IPS-18c (cell line): ENCODE measurements around the gene CIDEC.
"Not testable (repeated sequence)": the region's sequence is repeated elsewhere in the genome, so short reads cannot be mapped to it uniquely, and the experiment has no call there.

ENCODE experiments used
- H3K4me3 ChIP-seq: 2 replicates; pipeline ENCODE4 v1.7.0; 2013; ENCODE audit warnings: low read depth, mild to moderate bottlenecking, low read length, moderate library complexity; ENCODE audit not compliant: insufficient read depth
- H3K9me3 ChIP-seq: one replicate; pipeline ENCODE4 v1.6.1; 2013; ENCODE audit warnings: mild to moderate bottlenecking, low read length, moderate library complexity; ENCODE audit not compliant: control insufficient read depth, insufficient read depth

The CIDEC gene

GRCh38 chr3:9862391-9863057 lies 17.5 kb downstream of the CIDEC start:
- peak overlapping the region; percentile 39; the same call in 1 of the 2 replicates for H3K4me3 ChIP-seq
- H3K9me3 ChIP-seq: no peaks in the 10 kb centered on the region

- Histone ChIP-seq H3K4me3 (no peak overlapping the region), H3K9me3 (no peaks in the 10 kb centered on the region)
These were observed 18.4 kb downstream of the CIDEC start for GRCh38 chr3:9861626-9862130.

GRCh38 chr3:9861201-9861600 lies 18.9 kb downstream of the CIDEC start:
- no peaks in the 10 kb centered on the region for H3K9me3 ChIP-seq
- no peak overlapping the region for H3K4me3 ChIP-seq

- Histone ChIP-seq H3K9me3 (no peaks in the 10 kb centered on the region), H3K4me3 (no peak overlapping the region)
These were observed 20.5 kb downstream of the CIDEC start for GRCh38 chr3:9859530-9860025.

GRCh38 chr3:9855594-9855993 lies 24.5 kb downstream of the CIDEC start:
- Histone ChIP-seq H3K9me3 (no peaks in the 10 kb centered on the region), H3K4me3 (no peak overlapping the region)

- not testable (repeated sequence) for H3K4me3 ChIP-seq, H3K9me3 ChIP-seq
These were observed 25.6 kb downstream of the CIDEC start for GRCh38 chr3:9854291-9854940.

GRCh38 chr3:9852528-9852927 lies 27.5 kb downstream of the CIDEC start:
- H3K4me3 ChIP-seq: no peak overlapping the region
- H3K9me3 ChIP-seq: no peaks in the 10 kb centered on the region

GRCh38 chr3:9851926-9852325 lies 28.1 kb downstream of the CIDEC start:
- not testable (repeated sequence) for H3K9me3 ChIP-seq, H3K4me3 ChIP-seq

GRCh38 chr3:9851383-9851782 lies 28.7 kb downstream of the CIDEC start:
- H3K4me3 ChIP-seq, H3K9me3 ChIP-seq: not testable (repeated sequence)

GRCh38 chr3:9848860-9849259 lies 31.2 kb downstream of the CIDEC start:
- H3K9me3 ChIP-seq, H3K4me3 ChIP-seq: not testable (repeated sequence)

GRCh38 chr3:9847870-9848269 lies 32.2 kb downstream of the CIDEC start:
- H3K4me3 ChIP-seq, H3K9me3 ChIP-seq: not testable (repeated sequence)

- no peak overlapping the region for H3K4me3 ChIP-seq
- H3K9me3 ChIP-seq: no peaks in the 10 kb centered on the region
These were observed 33.0 kb downstream of the CIDEC start for GRCh38 chr3:9846931-9847488.

GRCh38 chr3:9846231-9846630 lies 33.8 kb downstream of the CIDEC start:
- H3K9me3 ChIP-seq: no peaks in the 10 kb centered on the region
- H3K4me3 ChIP-seq: no peak overlapping the region

- H3K9me3 ChIP-seq: peaks cover 2% of the 10 kb centered on the region
- H3K4me3 ChIP-seq: peak within 1 kb of the TSS; percentile 82
These were observed 36.2 kb downstream of the CIDEC start, which contains the start of gene RPUSD3 for GRCh38 chr3:9843715-9844438. Gene RPUSD3, minus strand, starts transcription at chr3:9844008. Its CDS starts 18 bp downstream, at chr3:9843990.

- Histone ChIP-seq H3K9me3 (peaks cover 3% of the 10 kb centered on the region), H3K4me3 (no peak overlapping the region)
These were observed 39.0 kb downstream of the CIDEC start for GRCh38 chr3:9841015-9841414.

- no peak overlapping the region for H3K4me3 ChIP-seq
These were observed 41.2 kb downstream of the CIDEC start for GRCh38 chr3:9838856-9839255.

GRCh38 chr3:9837701-9838582 lies 42.1 kb downstream of the CIDEC start:
- Histone ChIP-seq H3K9me3 (peaks cover 4% of the 10 kb centered on the region), H3K4me3 (no peak overlapping the region)

More at GRCh38 chr3:9838856-9839255, 41.2 kb downstream of the CIDEC start:
- peaks cover 4% of the 10 kb centered on the region for H3K9me3 ChIP-seq
